HG03066 (cell line): ENCODE measurements around the gene HEPN1.

Source experiments
- ATAC-seq: cut with Tn5 transposase; IDR thresholded peaks from one replicate; pipeline ENCODE4 v1.9.1; 2021; ENCODE audit warnings: low read depth; ENCODE audit not compliant: unreplicated experiment

Gene HEPN1

GRCh38 chr11:124918950-124919349, at the start of gene HEPN1:
HEPN1 (plus strand) TSS chr11:124919250.
- no peak for ATAC-seq

GRCh38 chr11:124869331-124869730, 49.7 kb upstream of the HEPN1 start:
- ATAC-seq: no peak

- ATAC-seq: no peak
Observed at GRCh38 chr11:124869856-124870387, 49.1 kb upstream of the HEPN1 start.

- no peak for ATAC-seq
Observed at GRCh38 chr11:124870430-124870829, 48.6 kb upstream of the HEPN1 start.

GRCh38 chr11:124872280-124872679, 46.8 kb upstream of the HEPN1 start:
- no peak for ATAC-seq

- ATAC-seq: no peak
Observed at GRCh38 chr11:124872741-124873140, 46.3 kb upstream of the HEPN1 start.

- ATAC-seq: no peak
Observed at GRCh38 chr11:124873951-124874350, 45.1 kb upstream of the HEPN1 start.

- ATAC-seq: no peak
Observed at GRCh38 chr11:124874571-124875255, 44.3 kb upstream of the HEPN1 start.

- no peak for ATAC-seq
Observed at GRCh38 chr11:124875401-124875800, 43.6 kb upstream of the HEPN1 start.

- ATAC-seq: peak; percentile 90
Observed at GRCh38 chr11:124875943-124876817, 42.9 kb upstream of the HEPN1 start.

GRCh38 chr11:124876818-124877630, 42.0 kb upstream of the HEPN1 start:
- no peak for ATAC-seq

GRCh38 chr11:124877631-124877909, 41.5 kb upstream of the HEPN1 start:
- no peak for ATAC-seq

- ATAC-seq: no peak
Observed at GRCh38 chr11:124877910-124878758, 40.9 kb upstream of the HEPN1 start.

GRCh38 chr11:124878759-124879492, 40.1 kb upstream of the HEPN1 start:
- no peak for ATAC-seq

GRCh38 chr11:124879493-124880289, 39.4 kb upstream of the HEPN1 start:
- no peak for ATAC-seq

GRCh38 chr11:124880290-124880611, 38.8 kb upstream of the HEPN1 start:
- ATAC-seq: no peak

- no peak for ATAC-seq
Observed at GRCh38 chr11:124880958-124881357, 38.1 kb upstream of the HEPN1 start.

- no peak for ATAC-seq
Observed at GRCh38 chr11:124882339-124883071, 36.5 kb upstream of the HEPN1 start.
